HepG2 (cell line): ENCODE results near the gene ANKRD39. TPM values are rescaled to one million over a fixed set of nuclear protein-coding genes. Genes with fewer than 3 reads are reported as not detected.

Source experiments
- ATAC-seq: fragments of 200-7000 bp; cut with Tn5 transposase; 3 replicates; pipeline ENCODE4 v1.9.1; 2020; ENCODE audit warnings: mild to moderate bottlenecking, moderate library complexity
- BruUV-seq: library from RNA; stranded (reverse); fragments of 400-500 nt; replicated peaks from 2 replicates; lab custom pipeline; 2021; lab: Mats Ljungman, UMichigan
- CTCF ChIA-PET: fragments of 300-600 bp; formaldehyde crosslinking; extraction: SDS; loops from one replicate; lab custom pipeline; 2021; ENCODE audit warnings: low total read pairs, inconsistent platforms, low intra/inter-chr PET ratio; lab: Yijun Ruan, JAX
- POLR2A ChIA-PET: fragments of 350-600 bp; sonication (Branson Sonifier 250); formaldehyde crosslinking; loops from one replicate; lab custom pipeline; 2020; ENCODE audit warnings: antibody characterized with exemption, inconsistent platforms; lab: Yijun Ruan, JAX
- DNase-seq: peaks from one replicate; pipeline ENCODE4 v3.0.0-alpha.2; 2015; ENCODE audit warnings: low spot score
- FAIRE-seq: peaks from 3 replicates; lab custom pipeline; 2011; peaks lifted over from hg19 to GRCh38; lab: Jason Lieb, UNC
- H2AFZ ChIP-seq: one replicate; pipeline ENCODE4 v1.6.1; 2011; ENCODE audit warnings: low read length, inconsistent platforms
- H3K27ac ChIP-seq: fragments of 300-600 bp; 3 replicates; pipeline ENCODE4 v1.8.0; 2011; ENCODE audit warnings: mixed run types, mild to moderate bottlenecking, mixed read lengths, low read length, inconsistent platforms; ENCODE audit not compliant: insufficient read depth; ENCODE audit errors: extremely low read length
- H3K27me3 ChIP-seq, 2 experiments: fragments of 200-600 bp in 1 of 2; 2 replicates in 1 of 2; 3 replicates in 1 of 2; pipeline versions ENCODE4 v1.6.0 to v1.8.0; 2011; ENCODE audit warnings: low read length in 2 of 2, mild to moderate bottlenecking in 2 of 2, moderate library complexity in 2 of 2, inconsistent platforms in 1 of 2; ENCODE audit not compliant: insufficient read depth in 2 of 2, control insufficient read depth in 1 of 2
- H3K36me3 ChIP-seq, 2 experiments: fragments of 200-600 bp in 1 of 2; replicated peaks in 1 of 2; 2 replicates in 1 of 2; 3 replicates in 1 of 2; pipeline versions ENCODE4 v1.5.1 to v1.8.0; 2011; ENCODE audit warnings: low read length in 2 of 2, inconsistent platforms in 1 of 2; ENCODE audit not compliant: insufficient read depth in 2 of 2, control insufficient read depth in 1 of 2
- H3K4me1 ChIP-seq: 2 replicates; pipeline ENCODE4 v1.5.1; 2012; ENCODE audit warnings: low read length, inconsistent platforms; ENCODE audit not compliant: insufficient read depth
- H3K4me2 ChIP-seq: 2 replicates; pipeline ENCODE4 v1.6.0; 2011; ENCODE audit warnings: low read depth, low read length, inconsistent platforms
- H3K4me3 ChIP-seq, 3 experiments: fragments of 200-600 bp in 1 of 3; sonication (generic), shearing (Covaris generic) in 1 of 3; replicated peaks in 1 of 3; 2 replicates each; pipeline ENCODE4 v1.5.1; 2011 to 2016; ENCODE audit warnings: low read length in 3 of 3, inconsistent platforms in 2 of 3, low read depth in 2 of 3, mild to moderate bottlenecking in 2 of 3, control low read depth in 1 of 3, mixed read lengths in 1 of 3; ENCODE audit not compliant: insufficient read depth in 1 of 3
- H3K79me2 ChIP-seq: one replicate; pipeline ENCODE4 v1.6.1; 2011; ENCODE audit warnings: low read length, inconsistent platforms; ENCODE audit not compliant: insufficient read depth
- H3K9ac ChIP-seq: 2 replicates; pipeline ENCODE4 v1.6.0; 2011; ENCODE audit warnings: mild to moderate bottlenecking, low read depth, low read length, inconsistent platforms; ENCODE audit not compliant: insufficient read depth
- H3K9me3 ChIP-seq: 2 replicates; pipeline ENCODE4 v1.5.1; 2012; ENCODE audit warnings: mild to moderate bottlenecking, low read length
- H4K20me1 ChIP-seq: 2 replicates; pipeline ENCODE4 v1.6.0; 2011; ENCODE audit warnings: inconsistent platforms, mild to moderate bottlenecking, low read length, moderate library complexity; ENCODE audit not compliant: insufficient read depth
- CBX1 ChIP-seq: IDR thresholded peaks from one replicate; pipeline ENCODE4 v1.6.1; 2016; ENCODE audit warnings: antibody characterized with exemption, low read depth
- CREB1 ChIP-seq, 2 experiments: fragments of 450-650 bp in 1 of 2; IDR thresholded peaks; 2 replicates each; pipeline ENCODE4 v1.6.1; 2016 to 2017; ENCODE audit warnings: control low read depth in 1 of 2, mild to moderate bottlenecking in 1 of 2, missing compliant biosample characterization in 1 of 2, missing genetic modification characterization in 1 of 2
- HMG20A ChIP-seq: IDR thresholded peaks from 2 replicates; pipeline ENCODE4 v1.6.1; 2016; ENCODE audit warnings: borderline replicate concordance
- USF2 ChIP-seq, 2 experiments: sonication (generic) in 1 of 2; formaldehyde crosslinking in 1 of 2; IDR thresholded peaks; 2 replicates each; pipeline versions ENCODE4 v1.5.1 to v1.6.1; 2011 to 2020; ENCODE audit warnings: borderline replicate concordance in 1 of 2, low read depth in 1 of 2, low read length in 1 of 2, mild to moderate bottlenecking in 1 of 2, missing genetic modification reagents in 1 of 2, moderate library complexity in 1 of 2
- ZNF652 ChIP-seq: IDR thresholded peaks from 2 replicates; pipeline ENCODE4 v1.6.1; 2016; ENCODE audit warnings: low read depth, borderline replicate concordance
- WGBS: methylation state at CpG from one replicate; pipeline ENCODE4 v1.1.6; 2017; ENCODE audit warnings: low lambda C conversion rate; 5-methylcytosine and 5-hydroxymethylcytosine counted together
- in situ Hi-C: cut with HindIII; loops from 2 replicates; pipeline ENCODE4 v1.10.0; 2017; ENCODE audit warnings: low pct_unique_long_range_greater_than_20kb; ENCODE audit not compliant: extremely low pct_ligation_motif_present
- intact Hi-C: fragments of 100-400 bp; cut with micrococcal nuclease; formaldehyde crosslinking; loops from one replicate; pipeline ENCODE4 v1.10.0; 2022; ENCODE audit not compliant: unreplicated experiment
- polyA plus RNA-seq, 8 experiments: library from polyadenylated mRNA; depleted of rRNA in 3 of 8; stranded (reverse) in 7 of 8; unstranded in 1 of 8; fragments of >200 nt; fragmentation: Illumina TruSeq in 4 of 8; extraction: Trizol in 4 of 8; gene quantifications; 2 replicates each; pipeline versions ENCODE4 v1.2.1 to v1.2.3, GENCODE V29; 2011 to 2016; ENCODE audit warnings: low read depth in 4 of 8, missing spikeins in 1 of 8, mixed read lengths in 1 of 8; ENCODE audit not compliant: insufficient read depth in 1 of 8
- total RNA-seq, 5 experiments: library from RNA; depleted of rRNA; stranded (reverse); fragments of >200 nt; fragmentation: Illumina TruSeq; extraction: Trizol; gene quantifications; 2 replicates each; pipeline ENCODE4 v1.2.3, GENCODE V29; 2016; ENCODE audit warnings: low read depth in 1 of 5

The ANKRD39 gene
- total and polyA plus RNA-seq, 2 of the 13 experiments (the other 11 are each of a cell fraction or from before 2014, with no cell fraction given) = 23.2 to 24.8 TPM

- Histone ChIP-seq H3K9me3 (no peaks in the 10 kb centered on the region), H3K9ac (no peak overlapping the region), H4K20me1 (no peaks in the 10 kb centered on the region), H3K4me1 (no peaks in the 10 kb centered on the region), H3K4me2 (no peak overlapping the region), H2AFZ (no peak overlapping the region), H3K27me3 (peaks cover 27 to 76% of the 10 kb centered on the region in 2 experiments), H3K4me3 (no peak overlapping the region), H3K27ac (no peak overlapping the region), H3K79me2 (no peaks in the 10 kb centered on the region), H3K36me3 (no peaks in the 10 kb centered on the region)
- POLR2A ChIA-PET = no interaction called here
- ATAC-seq = no peak
- CTCF ChIA-PET = no interaction called here
- 41% methylated on average over 16 of the region's 18 CpGs for WGBS
- no peak for FAIRE-seq
- in situ Hi-C loops (no loop called here), intact Hi-C loops (no loop called here)
- DNase-seq = no peak
- no TSS peak for BruUV-seq
- TF ChIP-seq USF2 (IDR thresholded peaks at IDR 0.05; ENCODE audit: low read depth, low read length) (no peak), USF2 (CRISPR knock-in tag; IDR thresholded peaks at IDR 0.05; ENCODE audit: borderline replicate concordance) (no peak), CBX1 (no peak), HMG20A (CRISPR knock-in tag) (no peak), CREB1 (IDR thresholded peaks at IDR 0.05) (no peak), CREB1 (CRISPR knock-in tag; IDR thresholded peaks at IDR 0.05) (no peak), ZNF652 (CRISPR knock-in tag) (no peak)
Measured at GRCh38 chr2:96887493-96888012, 29.7 kb upstream of the ANKRD39 start.
